ENCODE data around the gene ITPR2. TPM values are rescaled to one million over a fixed set of nuclear protein-coding genes. Genes with fewer than 3 reads are reported as not detected.

ITPR2 gene
- polyA plus RNA-seq, 1 donor from 2014 or later: 27.5 TPM

DNA sequence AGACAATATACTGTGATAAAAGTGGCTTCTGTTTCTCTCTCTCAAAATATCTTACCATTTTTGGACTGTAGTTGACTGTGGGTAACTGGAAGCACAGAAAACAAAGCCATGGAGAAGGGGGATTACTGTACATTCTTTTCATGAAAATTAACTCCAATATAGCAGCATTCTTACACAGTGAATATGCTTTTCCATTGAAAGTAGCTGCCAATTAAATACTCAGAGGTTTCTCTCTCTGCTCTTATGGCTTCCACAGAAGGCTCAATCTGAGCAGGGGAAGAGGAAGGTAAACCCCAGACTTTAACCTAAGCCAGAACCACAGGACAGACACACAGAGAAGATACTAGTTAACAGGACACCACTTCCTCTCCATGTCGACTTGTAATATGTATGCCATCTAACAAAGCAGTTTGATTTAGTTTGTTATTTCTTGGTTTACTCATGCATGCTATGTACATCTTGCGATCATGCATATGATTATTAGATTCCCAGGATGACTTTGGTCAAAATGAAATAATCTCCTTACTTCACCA lies 487.5 kb downstream of the ITPR2 start:
- no peaks in the 10 kb centered on the region for H3K27me3 Mint-ChIP-seq
- no peak overlapping the region for H3K27ac Mint-ChIP-seq
- H3K4me3 Mint-ChIP-seq: no peak overlapping the region
- H3K36me3 Mint-ChIP-seq: peaks cover 3% of the 10 kb centered on the region
- H3K4me1 Mint-ChIP-seq: peaks cover 23 to 38% (median 25%) of the 10 kb centered on the region in 3 donors
- no peaks in the 10 kb centered on the region for H3K9me3 Mint-ChIP-seq

DNA sequence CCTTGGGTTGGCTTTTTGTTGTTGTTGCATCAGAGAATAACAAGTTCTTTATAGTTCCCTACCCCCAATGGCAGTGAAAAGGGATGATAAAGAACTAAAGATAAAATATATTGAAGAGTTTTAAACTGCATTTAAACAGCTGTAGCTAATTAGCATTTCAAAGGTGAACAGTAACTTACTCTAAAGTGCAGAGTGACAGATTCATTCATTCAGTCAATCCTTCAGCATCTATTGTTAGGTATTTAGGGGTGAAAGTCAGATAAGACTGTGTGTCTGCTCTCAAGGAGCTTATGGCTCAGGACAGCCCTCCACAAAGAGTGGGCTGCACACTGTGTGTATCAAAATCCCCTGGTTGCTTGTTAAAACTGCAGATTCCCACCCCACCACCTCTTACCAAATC lies 491.5 kb downstream of the ITPR2 start:
- Mint-ChIP-seq H3K36me3 (peaks cover under 1% of the 10 kb centered on the region), H3K27ac (no peak overlapping the region), H3K27me3 (no peaks in the 10 kb centered on the region)

DNA sequence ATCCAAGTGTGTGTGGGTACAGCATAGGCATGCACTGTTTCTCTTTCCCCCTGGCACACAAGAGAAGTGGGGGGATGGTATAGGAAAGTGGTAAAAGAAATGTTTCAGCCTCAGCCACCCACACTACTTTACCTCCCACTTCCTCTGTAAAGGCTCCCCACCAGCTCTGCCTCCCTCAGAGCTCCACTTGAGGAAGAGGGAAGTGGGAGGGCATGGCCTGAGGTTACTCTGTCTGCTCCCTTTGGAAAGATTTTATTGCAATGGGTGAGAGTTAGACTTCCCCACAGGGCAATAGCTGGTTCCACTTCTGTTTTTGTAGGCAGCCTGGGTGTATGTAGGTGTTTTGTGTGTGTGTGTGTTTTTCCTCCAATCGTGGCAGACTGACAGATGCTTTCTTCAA lies 492.3 kb downstream of the ITPR2 start:
- no peaks in the 10 kb centered on the region for H3K9me3 Mint-ChIP-seq
- no peak overlapping the region for H3K27ac Mint-ChIP-seq
- H3K4me1 Mint-ChIP-seq: peaks cover 21 to 31% (median 22%) of the 10 kb centered on the region in 3 donors
- H3K36me3 Mint-ChIP-seq: no peaks in the 10 kb centered on the region
- H3K4me3 Mint-ChIP-seq: peak overlapping the region in 1 of 4 donors; percentile 34
- no peaks in the 10 kb centered on the region for H3K27me3 Mint-ChIP-seq

More for the DNA sequence above, 491.5 kb downstream of the ITPR2 start:
- Mint-ChIP-seq H3K4me1 (peaks cover 23 to 37% (median 25%) of the 10 kb centered on the region in 3 donors), H3K9me3 (no peaks in the 10 kb centered on the region), H3K4me3 (no peak overlapping the region)

- no peaks in the 10 kb centered on the region for H3K36me3 Mint-ChIP-seq
- H3K27ac Mint-ChIP-seq: no peak overlapping the region
- peaks cover 17 to 24% (median 18%) of the 10 kb centered on the region in 3 donors for H3K4me1 Mint-ChIP-seq
- H3K4me3 Mint-ChIP-seq: no peak overlapping the region
- no peaks in the 10 kb centered on the region for H3K9me3 Mint-ChIP-seq
- no peaks in the 10 kb centered on the region for H3K27me3 Mint-ChIP-seq
Measured at GRCh38 chr12:26339976-26340375, 493.0 kb downstream of the ITPR2 start.

DNA sequence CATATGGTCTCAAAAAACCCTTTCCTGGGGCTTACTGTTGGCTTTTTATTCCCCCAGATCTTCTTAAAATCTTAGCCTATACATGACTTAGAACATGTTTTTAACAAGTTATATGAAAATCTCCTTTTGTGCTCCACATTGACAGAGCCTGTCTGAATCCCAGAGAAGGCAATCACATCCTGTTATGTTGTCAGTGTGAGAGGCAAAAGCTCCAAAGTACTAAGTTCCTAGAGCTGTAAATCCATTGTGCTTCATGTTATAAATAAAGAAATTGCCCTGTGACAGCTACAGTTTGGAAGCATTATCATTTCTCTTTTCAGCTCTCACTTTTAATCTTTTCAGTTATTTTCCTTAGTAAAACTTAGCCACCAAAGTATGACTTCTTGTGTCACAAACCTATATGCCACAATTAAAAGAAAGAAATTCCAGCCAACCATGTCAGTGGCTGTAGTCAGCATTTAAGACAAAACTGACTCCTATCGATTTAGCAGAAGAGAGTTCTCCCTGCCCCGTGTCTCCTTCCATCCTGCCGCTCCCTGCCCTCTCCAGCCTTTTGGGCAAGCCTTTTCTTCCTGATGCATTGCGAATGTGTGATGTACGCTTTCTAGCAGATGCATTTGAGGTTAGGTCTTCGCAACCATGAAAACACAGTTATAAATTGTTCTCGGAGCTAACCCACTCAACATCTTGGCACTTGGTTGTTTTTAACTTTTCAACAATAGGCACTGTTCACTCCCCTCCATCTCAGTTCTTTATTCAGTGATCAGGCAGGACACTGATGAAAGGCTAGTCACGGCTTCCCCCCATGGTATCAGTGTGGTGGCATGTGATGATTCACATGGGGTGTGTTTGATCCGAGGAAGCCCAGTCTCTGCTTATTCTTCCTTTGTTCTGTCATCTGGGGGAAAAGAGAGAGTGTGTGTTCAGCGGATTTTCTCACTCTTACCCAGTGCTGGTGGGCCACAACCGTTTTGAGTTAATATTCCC lies 494.1 kb downstream of the ITPR2 start:
- Mint-ChIP-seq H3K4me1 (peaks cover 15 to 20% (median 18%) of the 10 kb centered on the region in 3 donors), H3K36me3 (peaks cover 2% of the 10 kb centered on the region), H3K27me3 (no peaks in the 10 kb centered on the region), H3K27ac (no peak overlapping the region), H3K9me3 (no peaks in the 10 kb centered on the region), H3K4me3 (no peak overlapping the region)

GRCh38 chr12:26335651-26336050 lies 497.3 kb downstream of the ITPR2 start:
- H3K27ac Mint-ChIP-seq: no peak overlapping the region
- peaks cover 2% of the 10 kb centered on the region for H3K36me3 Mint-ChIP-seq
- no peak overlapping the region for H3K4me3 Mint-ChIP-seq
- peaks cover 9 to 13% (median 12%) of the 10 kb centered on the region in 3 donors for H3K4me1 Mint-ChIP-seq
- H3K9me3 Mint-ChIP-seq: no peaks in the 10 kb centered on the region
- no peaks in the 10 kb centered on the region for H3K27me3 Mint-ChIP-seq

GRCh38 chr12:26334621-26335124 lies 498.3 kb downstream of the ITPR2 start:
- H3K27ac Mint-ChIP-seq: no peak overlapping the region
- no peaks in the 10 kb centered on the region for H3K27me3 Mint-ChIP-seq
- H3K4me1 Mint-ChIP-seq: peaks cover 4 to 10% (median 7%) of the 10 kb centered on the region in 3 donors
- H3K9me3 Mint-ChIP-seq: no peaks in the 10 kb centered on the region
- H3K4me3 Mint-ChIP-seq: no peak overlapping the region
- peaks cover 2% of the 10 kb centered on the region for H3K36me3 Mint-ChIP-seq

DNA sequence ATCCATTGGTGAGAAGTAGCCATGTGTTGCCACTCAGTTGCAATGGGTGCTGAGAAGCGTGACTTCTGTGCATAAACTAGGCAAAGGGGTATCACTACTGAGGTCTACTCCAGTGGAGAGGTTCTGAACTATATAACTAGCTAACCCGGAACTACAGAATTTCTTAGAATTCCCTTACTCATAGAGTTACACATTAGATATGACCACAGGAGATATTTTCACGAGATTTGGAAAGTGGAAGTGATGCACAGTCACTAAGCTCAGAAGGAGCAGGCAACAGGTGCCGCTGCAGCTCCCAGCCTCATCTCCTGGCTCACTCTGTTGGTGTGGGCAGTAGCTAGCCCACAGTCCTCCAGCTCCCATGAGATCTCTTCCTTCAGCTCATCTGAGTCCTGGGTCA lies 501.0 kb downstream of the ITPR2 start:
- Mint-ChIP-seq H3K9me3 (no peaks in the 10 kb centered on the region), H3K4me3 (peak overlapping the region in 1 of 4 donors; percentile 45), H3K4me1 (peaks cover 22 to 28% (median 24%) of the 10 kb centered on the region in 3 donors), H3K27ac (no peak overlapping the region), H3K27me3 (no peaks in the 10 kb centered on the region), H3K36me3 (peaks cover 2% of the 10 kb centered on the region)

DNA sequence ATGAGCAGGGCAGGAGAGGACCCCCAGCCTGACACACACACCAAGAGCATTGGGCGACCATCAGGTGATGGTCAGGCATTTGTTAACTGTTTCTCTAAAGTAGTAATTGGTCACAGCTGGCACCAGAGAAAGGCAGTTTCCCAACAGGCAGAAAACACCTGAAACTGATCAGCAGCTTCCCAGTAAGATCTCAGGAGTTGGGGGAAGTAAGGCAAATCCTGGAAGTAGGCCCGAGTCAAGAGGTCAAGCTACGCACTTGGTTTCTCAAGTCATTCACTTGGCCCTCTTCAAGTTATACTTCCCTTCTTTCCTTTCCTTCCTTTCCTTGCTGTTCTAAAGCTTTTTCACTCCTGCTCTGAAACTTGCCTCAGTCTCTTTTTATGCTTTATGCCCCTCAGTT lies 501.9 kb downstream of the ITPR2 start:
- Mint-ChIP-seq H3K27ac (no peak overlapping the region), H3K36me3 (peaks cover 2% of the 10 kb centered on the region), H3K4me1 (peaks cover 23 to 28% (median 24%) of the 10 kb centered on the region in 3 donors), H3K9me3 (no peaks in the 10 kb centered on the region), H3K4me3 (no peak overlapping the region), H3K27me3 (no peaks in the 10 kb centered on the region)

GRCh38 chr12:26327975-26328644 lies 504.9 kb downstream of the ITPR2 start:
- Mint-ChIP-seq H3K9me3 (no peaks in the 10 kb centered on the region), H3K36me3 (no peaks in the 10 kb centered on the region), H3K27me3 (no peaks in the 10 kb centered on the region), H3K27ac (peak overlapping the region in 2 of 3 donors; percentile 2 to 82), H3K4me3 (peak overlapping the region in 2 of 4 donors; percentile 17 to 19), H3K4me1 (peaks cover 23 to 29% (median 27%) of the 10 kb centered on the region in 3 donors)

DNA sequence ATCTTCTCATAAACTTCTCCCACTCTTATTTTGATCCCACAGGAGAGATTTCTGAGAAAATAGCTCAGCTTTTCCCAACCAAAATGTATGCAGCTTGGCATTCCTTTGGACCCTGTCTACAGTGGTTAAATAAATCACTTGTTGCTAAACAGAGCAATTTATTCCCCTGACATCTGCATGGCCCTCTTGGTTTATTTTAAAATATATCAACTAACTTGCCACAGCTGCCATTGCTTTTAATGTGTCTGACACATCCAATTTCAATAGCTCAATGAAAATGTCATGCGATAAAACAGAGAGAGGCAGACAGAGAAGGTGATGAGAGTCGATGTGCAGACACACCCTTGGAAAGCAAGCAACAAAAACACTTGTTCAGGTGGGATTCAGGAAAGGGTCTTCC lies 509.3 kb downstream of the ITPR2 start:
- H3K4me1 Mint-ChIP-seq: peaks cover 27 to 34% (median 30%) of the 10 kb centered on the region in 3 donors
- no peak overlapping the region for H3K4me3 Mint-ChIP-seq
- peaks cover 5% of the 10 kb centered on the region for H3K36me3 Mint-ChIP-seq
- H3K9me3 Mint-ChIP-seq: peaks cover 0 to 7% (median 0%) of the 10 kb centered on the region in 3 donors
- no peak overlapping the region for H3K27ac Mint-ChIP-seq
- H3K27me3 Mint-ChIP-seq: no peaks in the 10 kb centered on the region

DNA sequence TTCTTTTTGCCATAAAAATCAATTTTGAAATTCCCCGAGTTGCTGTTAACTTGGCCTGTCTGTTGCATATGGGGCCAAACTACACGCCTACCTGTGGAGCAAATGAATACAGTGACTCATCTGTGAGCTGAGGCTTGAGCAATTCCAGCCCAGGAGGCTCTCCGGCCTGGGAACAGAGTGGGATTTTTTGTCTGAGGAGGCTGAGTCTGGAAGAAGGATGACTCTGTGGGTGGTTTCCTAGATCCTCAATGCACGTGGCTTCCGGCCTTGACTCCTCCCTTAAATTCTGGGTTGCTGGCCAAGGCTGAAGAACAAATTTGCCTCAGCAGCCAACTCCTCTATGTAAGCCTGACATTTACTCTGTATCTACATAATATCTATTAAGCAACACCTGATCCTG lies 513.5 kb downstream of the ITPR2 start:
- H3K9me3 Mint-ChIP-seq: peaks cover 1 to 13% (median 2%) of the 10 kb centered on the region in 3 donors
- H3K4me3 Mint-ChIP-seq: peak overlapping the region in 3 of 4 donors; percentile 12 to 91 (median 33)
- peaks cover 9% of the 10 kb centered on the region for H3K36me3 Mint-ChIP-seq
- no peaks in the 10 kb centered on the region for H3K27me3 Mint-ChIP-seq
- H3K27ac Mint-ChIP-seq: peak overlapping the region in 1 of 3 donors; percentile 21
- peaks cover 29 to 34% (median 33%) of the 10 kb centered on the region in 3 donors for H3K4me1 Mint-ChIP-seq

- H3K9me3 Mint-ChIP-seq: peaks cover 2 to 14% (median 7%) of the 10 kb centered on the region in 3 donors
- no peaks in the 10 kb centered on the region for H3K27me3 Mint-ChIP-seq
- H3K4me3 Mint-ChIP-seq: peak overlapping the region in 2 of 4 donors; percentile 84 to 91
- H3K27ac Mint-ChIP-seq: no peak overlapping the region
- peaks cover 9% of the 10 kb centered on the region for H3K36me3 Mint-ChIP-seq
- H3K4me1 Mint-ChIP-seq: peaks cover 29 to 34% (median 33%) of the 10 kb centered on the region in 3 donors
Measured at GRCh38 chr12:26318661-26319068, 514.3 kb downstream of the ITPR2 start.

DNA sequence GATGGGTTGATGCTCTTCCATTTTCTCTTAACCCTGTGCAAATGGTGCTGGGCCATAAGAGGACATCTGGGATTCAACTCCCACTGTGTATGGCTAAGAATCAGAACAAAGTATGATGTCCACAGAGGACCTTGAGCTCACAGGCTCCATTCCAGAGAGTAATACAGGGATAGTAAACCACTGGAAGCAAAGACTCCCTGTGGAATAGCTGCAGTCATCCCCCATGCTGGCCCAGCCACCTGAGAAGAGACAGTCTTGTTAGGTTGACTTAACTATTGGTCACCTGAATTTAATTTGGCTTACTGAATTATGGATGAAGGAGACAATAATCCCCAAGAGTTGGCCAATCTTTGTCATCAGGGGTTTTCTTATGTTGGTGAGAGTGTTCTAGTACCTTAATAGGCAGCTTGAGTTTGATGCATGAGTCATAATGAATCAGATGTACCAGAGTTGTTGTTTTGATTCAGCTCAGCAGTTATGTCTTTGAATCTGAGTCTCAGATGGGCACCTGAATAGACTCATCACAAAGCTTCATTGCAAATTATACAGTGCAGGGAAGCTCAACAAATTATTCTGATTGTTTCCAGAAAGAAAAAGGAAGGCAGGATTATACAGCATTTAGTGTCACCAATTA lies 514.9 kb downstream of the ITPR2 start:
- Mint-ChIP-seq H3K9me3 (peaks cover 2 to 19% (median 7%) of the 10 kb centered on the region in 3 donors), H3K27ac (peak overlapping the region in 1 of 3 donors; percentile 43)

More for the DNA sequence above, 514.9 kb downstream of the ITPR2 start:
- H3K36me3 Mint-ChIP-seq: peaks cover 10% of the 10 kb centered on the region
- no peaks in the 10 kb centered on the region for H3K27me3 Mint-ChIP-seq
- H3K4me3 Mint-ChIP-seq: peak overlapping the region in 2 of 4 donors; percentile 84 to 91
- peaks cover 29 to 34% (median 33%) of the 10 kb centered on the region in 3 donors for H3K4me1 Mint-ChIP-seq
